Lung (tissue), 12 donors: ENCODE data around the gene BBOX1. TPM values are rescaled to one million over a fixed set of nuclear protein-coding genes. Genes with fewer than 3 reads are reported as not detected.
"Not testable (repeated sequence)": the region's sequence is repeated elsewhere in the genome, so short reads cannot be mapped to it uniquely, and the experiment has no call there.

Experiments used
- ATAC-seq: fragments of 200-7000 bp; cut with Tn5 transposase; one replicate; pipeline ENCODE4 v1.9.1; 2020; ENCODE audit warnings: moderate number of reproducible peaks; ENCODE audit not compliant: insufficient read depth, low FRiP score
- DNase-seq, 3 donors: peaks; one replicate each; pipeline ENCODE4 v3.0.0-alpha.2; 2013 to 2017
- H3K27ac ChIP-seq, 2 donors: one replicate each; pipeline ENCODE4 v1.5.1; 2013; ENCODE audit warnings: mild to moderate bottlenecking in 2 of 2, moderate library complexity in 2 of 2, control low read depth in 1 of 2, inconsistent platforms in 1 of 2, low read depth in 1 of 2, low read length in 1 of 2
- H3K27me3 ChIP-seq, 3 donors: one replicate each; pipeline ENCODE4 v1.5.1; 2013; ENCODE audit warnings: low read length in 2 of 3; ENCODE audit not compliant: control insufficient read depth in 3 of 3, insufficient read depth in 3 of 3
- H3K36me3 ChIP-seq, 4 donors: one replicate each; pipeline ENCODE4 v1.5.1; 2013; ENCODE audit warnings: low read length in 4 of 4, mild to moderate bottlenecking in 1 of 4, moderate library complexity in 1 of 4; ENCODE audit not compliant: control insufficient read depth in 4 of 4, insufficient read depth in 4 of 4
- H3K4me1 ChIP-seq, 5 donors: one replicate each; pipeline ENCODE4 v1.5.1; 2013; ENCODE audit warnings: low read length in 5 of 5, mild to moderate bottlenecking in 2 of 5, moderate library complexity in 1 of 5; ENCODE audit not compliant: control insufficient read depth in 5 of 5, insufficient read depth in 5 of 5
- H3K4me3 ChIP-seq: one replicate; pipeline ENCODE4 v1.5.1; 2013; ENCODE audit warnings: mild to moderate bottlenecking, control low read depth, moderate library complexity
- H3K9ac ChIP-seq, 2 donors: one replicate each; pipeline ENCODE4 v1.5.1; 2013; ENCODE audit warnings: low read length in 2 of 2, control low read depth in 1 of 2; ENCODE audit not compliant: insufficient read depth in 1 of 2
- H3K9me3 ChIP-seq, 4 donors: one replicate each; pipeline ENCODE4 v1.5.1; 2013; ENCODE audit warnings: low read length in 3 of 4, mild to moderate bottlenecking in 1 of 4, moderate library complexity in 1 of 4; ENCODE audit not compliant: control insufficient read depth in 4 of 4, insufficient read depth in 3 of 4
- WGBS, 2 donors: extraction: QIAGEN DNeasy Blood & Tissue Kit; methylation state at CpG; one replicate each; pipeline ENCODE4 v1.1.7; 2013; 5-methylcytosine and 5-hydroxymethylcytosine counted together
- polyA plus RNA-seq, 2 donors: library from polyadenylated mRNA; stranded (reverse); fragments of 200-250 nt; gene quantifications; one replicate each; pipeline ENCODE4 v1.2.1, GENCODE V29; 2013
- total RNA-seq, 2 donors: library from RNA; depleted of rRNA in 1 of 2; stranded (reverse); fragments of >200 nt in 1 of 2; gene quantifications; one replicate each; pipeline ENCODE4 v1.2.1, GENCODE V29; 2014 to 2021
- TF ChIP-seq, protein P1 (sequence below): IDR thresholded peaks from 2 replicates; pipeline ENCODE4 v1.5.1; 2012; ENCODE audit warnings: mild to moderate bottlenecking; ENCODE audit errors: control extremely low read depth, extremely low read depth
- donor health status: control.
- donor health status: control.
- donor health status: Bipolar disorder and iron deficiency.
- donor health status: healthy.
- donor health status: DM: yes; HTN: yes; CAD: no.

The BBOX1 gene
- total and polyA plus RNA-seq, 4 donors = 0.08 to 1.9 (median 0.69) TPM

GRCh38 chr11:27130806-27131205 is 90.2 kb downstream of the BBOX1 start:
- no peaks in the 10 kb centered on the region for H3K4me1 ChIP-seq
- no peaks in the 10 kb centered on the region for H3K27me3 ChIP-seq
- DNase-seq (peak in 1 of 3 donors; percentile 25), ATAC-seq (no peak)
- H3K27ac ChIP-seq = no peak overlapping the region
- no peaks in the 10 kb centered on the region for H3K36me3 ChIP-seq
- TF ChIP-seq, protein P1, sequence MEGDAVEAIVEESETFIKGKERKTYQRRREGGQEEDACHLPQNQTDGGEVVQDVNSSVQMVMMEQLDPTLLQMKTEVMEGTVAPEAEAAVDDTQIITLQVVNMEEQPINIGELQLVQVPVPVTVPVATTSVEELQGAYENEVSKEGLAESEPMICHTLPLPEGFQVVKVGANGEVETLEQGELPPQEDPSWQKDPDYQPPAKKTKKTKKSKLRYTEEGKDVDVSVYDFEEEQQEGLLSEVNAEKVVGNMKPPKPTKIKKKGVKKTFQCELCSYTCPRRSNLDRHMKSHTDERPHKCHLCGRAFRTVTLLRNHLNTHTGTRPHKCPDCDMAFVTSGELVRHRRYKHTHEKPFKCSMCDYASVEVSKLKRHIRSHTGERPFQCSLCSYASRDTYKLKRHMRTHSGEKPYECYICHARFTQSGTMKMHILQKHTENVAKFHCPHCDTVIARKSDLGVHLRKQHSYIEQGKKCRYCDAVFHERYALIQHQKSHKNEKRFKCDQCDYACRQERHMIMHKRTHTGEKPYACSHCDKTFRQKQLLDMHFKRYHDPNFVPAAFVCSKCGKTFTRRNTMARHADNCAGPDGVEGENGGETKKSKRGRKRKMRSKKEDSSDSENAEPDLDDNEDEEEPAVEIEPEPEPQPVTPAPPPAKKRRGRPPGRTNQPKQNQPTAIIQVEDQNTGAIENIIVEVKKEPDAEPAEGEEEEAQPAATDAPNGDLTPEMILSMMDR = no peak
- peaks cover 0 to 5% (median 0%) of the 10 kb centered on the region in 4 donors for H3K9me3 ChIP-seq
- no peak overlapping the region for H3K4me3 ChIP-seq
- H3K9ac ChIP-seq = no peak overlapping the region

- H3K36me3 ChIP-seq, DNase-seq, H3K4me3 ChIP-seq, ATAC-seq, H3K27me3 ChIP-seq, H3K9ac ChIP-seq, H3K9me3 ChIP-seq, H3K27ac ChIP-seq: not testable (repeated sequence)
- H3K4me1 ChIP-seq = peaks cover 0 to 20% (median 4%) of the 10 kb centered on the region in 5 donors
- 83 to 89% methylated on average over 8 of the region's 8 CpGs for WGBS, 2 donors
Measured at GRCh38 chr11:27135924-27136329, 95.3 kb downstream of the BBOX1 start.

DNA sequence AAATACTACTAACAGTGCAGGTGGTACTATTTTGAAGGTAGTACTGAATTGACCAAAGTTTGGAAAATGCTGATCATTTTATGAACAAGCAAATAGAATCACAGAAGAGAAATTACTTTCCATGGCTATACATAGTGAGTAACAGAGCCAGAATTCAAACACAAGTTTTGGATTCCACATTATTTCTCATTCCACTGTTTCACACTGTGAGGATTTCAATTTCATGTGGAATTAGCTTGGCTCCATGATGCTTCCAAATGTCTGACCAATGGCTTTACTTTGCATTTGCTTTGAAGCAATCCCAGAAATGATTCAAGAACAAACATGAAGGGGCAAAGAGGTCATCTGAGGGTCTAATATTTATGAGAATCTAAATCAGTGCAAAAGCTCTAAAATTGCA is 98.1 kb downstream of the BBOX1 start:
- no peaks in the 10 kb centered on the region for H3K27me3 ChIP-seq
- no peak overlapping the region for H3K9ac ChIP-seq
- no peaks in the 10 kb centered on the region for H3K36me3 ChIP-seq
- peaks cover 0 to 4% (median 2%) of the 10 kb centered on the region in 4 donors for H3K9me3 ChIP-seq
- no peak overlapping the region for H3K4me3 ChIP-seq
- H3K4me1 ChIP-seq = peaks cover 0 to 20% (median 4%) of the 10 kb centered on the region in 5 donors
- ATAC-seq = no peak
- DNase-seq = no peak
- TF ChIP-seq, protein P1 = no peak
- no peak overlapping the region for H3K27ac ChIP-seq

GRCh38 chr11:27139742-27140367 is 99.2 kb downstream of the BBOX1 start:
- Histone ChIP-seq H3K27ac (no peak overlapping the region), H3K36me3 (no peaks in the 10 kb centered on the region), H3K4me3 (no peak overlapping the region), H3K4me1 (peaks cover 0 to 20% (median 4%) of the 10 kb centered on the region in 5 donors), H3K9ac (no peak overlapping the region), H3K9me3 (peaks cover 0 to 4% (median 2%) of the 10 kb centered on the region in 4 donors), H3K27me3 (no peaks in the 10 kb centered on the region)
- ATAC-seq (no peak), DNase-seq (peak in 2 of 3 donors; percentile 92 to 97)
- TF ChIP-seq, protein P1 = no peak
